GM12878 (cell line): Measurements from ENCODE around the gene KRI1. TPM values are rescaled to one million over a fixed set of nuclear protein-coding genes. Genes with fewer than 3 reads are reported as not detected.
"Not testable (repeated sequence)": the region's sequence is repeated elsewhere in the genome, so short reads cannot be mapped to it uniquely, and the experiment has no call there.

Source experiments
- ATAC-seq: fragments of 200-7000 bp; cut with Tn5 transposase; 3 replicates; pipeline ENCODE4 v1.9.1; 2020; ENCODE audit warnings: mild to moderate bottlenecking, moderate library complexity
- BruUV-seq: library from RNA; stranded (reverse); fragments of 400-500 nt; replicated peaks from 2 replicates; lab custom pipeline; 2021; lab: Mats Ljungman, UMichigan
- CTCF ChIA-PET: fragments of 300-600 bp; sonication (Branson Sonifier 250); formaldehyde crosslinking; extraction: SDS; loops from one replicate; lab custom pipeline; 2021; ENCODE audit warnings: inconsistent platforms; lab: Yijun Ruan, JAX
- POLR2A ChIA-PET: fragments of 350-600 bp; formaldehyde crosslinking; extraction: SDS; loops from one replicate; lab custom pipeline; 2021; ENCODE audit warnings: inconsistent platforms; lab: Charles Lee
- RAD21 ChIA-PET: fragments of 300-600 bp; sonication (Branson Sonifier 250); formaldehyde crosslinking; loops from one replicate; lab custom pipeline; 2023; ENCODE audit warnings: antibody characterized with exemption; ENCODE audit not compliant: unreplicated experiment; lab: Charles Lee
- SMC1A ChIA-PET: fragments of 300-600 bp; sonication (Branson Sonifier 250); formaldehyde crosslinking; loops from one replicate; lab custom pipeline; 2023; ENCODE audit not compliant: unreplicated experiment, uncharacterized antibody; lab: Charles Lee
- DNase-seq: peaks from one replicate; pipeline ENCODE4 v3.0.0-alpha.2; 2011; ENCODE audit warnings: low read depth, low spot score
- FAIRE-seq: peaks from 3 replicates; lab custom pipeline; 2011; peaks lifted over from hg19 to GRCh38; lab: Jason Lieb, UNC
- H2AFZ ChIP-seq: 2 replicates; pipeline ENCODE4 v1.6.0; 2011; ENCODE audit warnings: low read depth, low read length, control low read depth; ENCODE audit not compliant: control insufficient read depth
- H3K27ac ChIP-seq: 2 replicates; pipeline ENCODE4 v1.5.1; 2011; ENCODE audit warnings: control low read depth; ENCODE audit not compliant: control insufficient read depth, insufficient read depth
- H3K27me3 ChIP-seq, 2 experiments: replicated peaks in 1 of 2; 2 replicates each; pipeline versions ENCODE4 v1.6.0 to v1.6.1; 2011; ENCODE audit warnings: low read length in 1 of 2; ENCODE audit not compliant: control insufficient read depth in 2 of 2, insufficient read depth in 2 of 2
- H3K36me3 ChIP-seq, 2 experiments: 2 replicates each; pipeline ENCODE4 v1.5.1; 2011; ENCODE audit warnings: low read length in 1 of 2; ENCODE audit not compliant: control insufficient read depth in 2 of 2, insufficient read depth in 2 of 2
- H3K4me1 ChIP-seq: 2 replicates; pipeline ENCODE4 v1.6.1; 2011; ENCODE audit warnings: mild to moderate bottlenecking, low read length, moderate library complexity, mixed read lengths; ENCODE audit not compliant: control insufficient read depth, insufficient read depth
- H3K4me2 ChIP-seq: 2 replicates; pipeline ENCODE4 v1.6.0; 2011; ENCODE audit warnings: control low read depth; ENCODE audit not compliant: control insufficient read depth, insufficient read depth
- H3K4me3 ChIP-seq: fragments of 200-600 bp; sonication (generic); 2 replicates; pipeline ENCODE4 v1.5.1; 2016
- H3K79me2 ChIP-seq: 2 replicates; pipeline ENCODE4 v1.6.0; 2011; ENCODE audit warnings: low read length; ENCODE audit not compliant: control insufficient read depth, insufficient read depth
- H3K9ac ChIP-seq: 2 replicates; pipeline ENCODE4 v1.8.0; 2011; ENCODE audit warnings: low read length, control low read depth, mixed read lengths; ENCODE audit not compliant: control insufficient read depth, insufficient read depth
- H3K9me3 ChIP-seq: replicated peaks from 3 replicates; pipeline ENCODE4 v1.5.1; 2011; ENCODE audit warnings: mild to moderate bottlenecking, low read length; ENCODE audit not compliant: control insufficient read depth, insufficient read depth
- H4K20me1 ChIP-seq: 2 replicates; pipeline ENCODE4 v1.6.0; 2011; ENCODE audit not compliant: control insufficient read depth, insufficient read depth
- CBX5 ChIP-seq: sonication (generic); IDR thresholded peaks from 2 replicates; pipeline ENCODE4 v1.6.1; 2016; ENCODE audit warnings: low read depth, moderate library complexity, mild to moderate bottlenecking, inconsistent platforms
- CHD1 ChIP-seq: IDR thresholded peaks from 2 replicates; pipeline ENCODE4 v1.6.1; 2012; ENCODE audit warnings: low read depth, low read length, improper control_type of control experiment
- IKZF1 ChIP-seq: fragments of 450-650 bp; conservative IDR thresholded peaks from 2 replicates; pipeline ENCODE4 v1.6.1; 2017; ENCODE audit warnings: antibody characterized with exemption, mild to moderate bottlenecking
- LARP7 ChIP-seq: fragments of 450-650 bp; IDR thresholded peaks from 2 replicates; pipeline ENCODE4 v1.6.1; 2017; ENCODE audit warnings: mild to moderate bottlenecking
- POLR2A ChIP-seq: IDR thresholded peaks from 2 replicates; pipeline ENCODE4 v1.6.1; 2011; ENCODE audit warnings: low read depth, mild to moderate bottlenecking, low read length
- RUNX3 ChIP-seq: IDR thresholded peaks from 2 replicates; pipeline ENCODE4 v1.6.1; 2012; ENCODE audit warnings: low read length, inconsistent platforms
- SUZ12 ChIP-seq: fragments of 200-600 bp; sonication (generic); IDR thresholded peaks from one replicate; pipeline ENCODE4 v1.6.1; 2018; ENCODE audit warnings: antibody characterized with exemption, mild to moderate bottlenecking; ENCODE audit not compliant: unreplicated experiment
- TCF3 ChIP-seq: IDR thresholded peaks from 2 replicates; pipeline ENCODE4 v1.6.1; 2012; ENCODE audit warnings: low read depth, mild to moderate bottlenecking, low read length, borderline replicate concordance; ENCODE audit not compliant: insufficient read depth
- WRNIP1 ChIP-seq: IDR thresholded peaks from 2 replicates; pipeline ENCODE4 v1.6.1; 2011; ENCODE audit warnings: low read depth, low read length, improper control_type of control experiment, borderline replicate concordance
- WGBS: methylation state at CpG from one replicate; pipeline ENCODE4 v1.1.6; 2016; ENCODE audit warnings: low lambda C conversion rate; ENCODE audit not compliant: insufficient replicate concordance, insufficient coverage; ENCODE audit errors: missing lambda C conversion rate; 5-methylcytosine and 5-hydroxymethylcytosine counted together
- in situ Hi-C: fragments of 300-500 bp; cut with MboI; formaldehyde crosslinking; loops from 9 replicates; pipeline ENCODE4 v1.14.3; 2018; ENCODE audit warnings: mixed read lengths
- intact Hi-C: fragments of 100-400 bp; cut with micrococcal nuclease; formaldehyde crosslinking; loops from one replicate; pipeline ENCODE4 v1.14.2; 2022; ENCODE audit not compliant: unreplicated experiment
- polyA plus RNA-seq, 11 experiments: library from polyadenylated mRNA; depleted of rRNA in 4 of 11; unstranded in 6 of 11; stranded (reverse) in 5 of 11; fragments of >200 nt; fragmentation: Nextera tagmentation in 4 of 11; fragmentation: Illumina TruSeq in 1 of 11; extraction: Ambion mirVana in 4 of 11; extraction: Trizol in 1 of 11; gene quantifications; 1 replicate in 1 of 11; 2 replicates in 10 of 11; pipeline versions ENCODE4 v1.2.1 to v1.2.3, GENCODE V29; 2011 to 2016; ENCODE audit warnings: inconsistent platforms in 2 of 11, missing spikeins in 2 of 11, low read depth in 1 of 11
- total RNA-seq, 4 experiments: library from RNA; depleted of rRNA in 3 of 4; stranded (reverse); fragments of >200 nt in 3 of 4; fragmentation: Illumina TruSeq in 1 of 4; extraction: Trizol in 1 of 4; gene quantifications; 2 replicates each; pipeline versions ENCODE4 v1.2.1 to v1.2.3, GENCODE V29; 2013 to 2021
- TF ChIP-seq, protein P1 (sequence below), 3 experiments: IDR thresholded peaks in 2 of 3; conservative IDR thresholded peaks in 1 of 3; 2 replicates each; pipeline ENCODE4 v1.5.1; 2011; ENCODE audit warnings: low read depth in 3 of 3, low read length in 3 of 3, mild to moderate bottlenecking in 3 of 3, control low read depth in 2 of 3, moderate library complexity in 2 of 3, inconsistent platforms in 1 of 3, mixed read lengths in 1 of 3; ENCODE audit not compliant: control insufficient read depth in 2 of 3, insufficient read depth in 1 of 3; ENCODE audit errors: extremely low read depth in 1 of 3
- TF ChIP-seq, protein P2 (sequence below): fragments of 450-650 bp; IDR thresholded peaks from 2 replicates; pipeline ENCODE4 v1.6.1; 2016; ENCODE audit warnings: mild to moderate bottlenecking

Gene KRI1
- total and polyA plus RNA-seq, 10 of the 15 experiments (the other 5 are each of a cell fraction or from before 2014, with no cell fraction given), result 0.98 to 42.5 (median 24.7) TPM

DNA sequence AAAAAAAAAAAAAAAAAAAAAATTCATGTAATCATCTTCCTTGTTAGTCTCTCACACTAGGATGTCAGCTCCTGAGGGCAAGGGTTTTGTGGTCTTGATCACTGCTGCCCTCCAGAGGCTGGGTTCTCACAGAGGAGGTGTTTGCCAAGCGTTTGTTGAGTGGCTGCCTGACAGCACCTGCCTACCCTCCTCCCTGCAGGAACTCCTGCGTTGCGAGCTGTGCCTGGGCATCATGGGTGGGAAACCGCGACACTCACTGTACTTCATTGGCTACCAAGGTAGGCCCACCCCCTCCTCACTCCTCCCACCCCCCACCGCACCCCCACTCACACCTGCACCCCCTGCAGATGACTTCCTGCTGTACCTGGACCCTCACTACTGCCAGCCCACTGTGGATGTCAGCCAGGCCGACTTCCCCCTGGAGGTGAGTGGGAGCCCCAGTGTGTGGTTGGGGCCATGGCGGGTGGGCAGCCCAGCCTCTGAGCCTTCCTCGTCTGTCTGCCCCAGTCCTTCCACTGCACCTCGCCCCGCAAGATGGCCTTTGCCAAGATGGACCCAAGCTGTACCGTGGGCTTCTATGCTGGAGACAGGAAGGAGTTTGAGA, 14.0 kb downstream of the KRI1 start:
- no peak overlapping the region for H3K27ac ChIP-seq
- TF ChIP-seq IKZF1 (no peak), POLR2A (peak; percentile 57), LARP7 (no peak), TCF3 (no peak), WRNIP1 (no peak), RUNX3 (0 out of 2 replicates have a peak, but pooled peaks have one; percentile 5), CHD1 (no peak), CBX5 (no peak), SUZ12 (no peak)
- TF ChIP-seq, protein P1, sequence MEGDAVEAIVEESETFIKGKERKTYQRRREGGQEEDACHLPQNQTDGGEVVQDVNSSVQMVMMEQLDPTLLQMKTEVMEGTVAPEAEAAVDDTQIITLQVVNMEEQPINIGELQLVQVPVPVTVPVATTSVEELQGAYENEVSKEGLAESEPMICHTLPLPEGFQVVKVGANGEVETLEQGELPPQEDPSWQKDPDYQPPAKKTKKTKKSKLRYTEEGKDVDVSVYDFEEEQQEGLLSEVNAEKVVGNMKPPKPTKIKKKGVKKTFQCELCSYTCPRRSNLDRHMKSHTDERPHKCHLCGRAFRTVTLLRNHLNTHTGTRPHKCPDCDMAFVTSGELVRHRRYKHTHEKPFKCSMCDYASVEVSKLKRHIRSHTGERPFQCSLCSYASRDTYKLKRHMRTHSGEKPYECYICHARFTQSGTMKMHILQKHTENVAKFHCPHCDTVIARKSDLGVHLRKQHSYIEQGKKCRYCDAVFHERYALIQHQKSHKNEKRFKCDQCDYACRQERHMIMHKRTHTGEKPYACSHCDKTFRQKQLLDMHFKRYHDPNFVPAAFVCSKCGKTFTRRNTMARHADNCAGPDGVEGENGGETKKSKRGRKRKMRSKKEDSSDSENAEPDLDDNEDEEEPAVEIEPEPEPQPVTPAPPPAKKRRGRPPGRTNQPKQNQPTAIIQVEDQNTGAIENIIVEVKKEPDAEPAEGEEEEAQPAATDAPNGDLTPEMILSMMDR (IDR thresholded peaks at IDR 0.05 in 2 of 3, conservative IDR thresholded peaks at IDR 0.05 in 1 of 3; ENCODE audit: control insufficient read depth in 2 of 3, extremely low read depth in 1 of 3, insufficient read depth in 1 of 3, low read depth in 3 of 3, low read length in 3 of 3), result 0 out of 6 replicates have a peak, but pooled peaks of 2 of the 3 experiments have one; percentile 5 to 8
- TF ChIP-seq, protein P2, sequence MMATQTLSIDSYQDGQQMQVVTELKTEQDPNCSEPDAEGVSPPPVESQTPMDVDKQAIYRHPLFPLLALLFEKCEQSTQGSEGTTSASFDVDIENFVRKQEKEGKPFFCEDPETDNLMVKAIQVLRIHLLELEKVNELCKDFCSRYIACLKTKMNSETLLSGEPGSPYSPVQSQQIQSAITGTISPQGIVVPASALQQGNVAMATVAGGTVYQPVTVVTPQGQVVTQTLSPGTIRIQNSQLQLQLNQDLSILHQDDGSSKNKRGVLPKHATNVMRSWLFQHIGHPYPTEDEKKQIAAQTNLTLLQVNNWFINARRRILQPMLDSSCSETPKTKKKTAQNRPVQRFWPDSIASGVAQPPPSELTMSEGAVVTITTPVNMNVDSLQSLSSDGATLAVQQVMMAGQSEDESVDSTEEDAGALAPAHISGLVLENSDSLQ, result no peak
- in situ Hi-C loops (no loop called here), intact Hi-C loops (no loop called here)
- H3K27me3 ChIP-seq, result no peaks in the 10 kb centered on the region
- no TSS peak for BruUV-seq
- CTCF ChIA-PET, result interaction anchor here (0.6 to 1.8 kb wide), 6 partner anchors 10 to 269 kb away, joined by 3 to 4 read pairs (median 4); no protein-coding TSS in a partner anchor
- peaks cover 46% of the 10 kb centered on the region for H3K4me1 ChIP-seq
- H2AFZ ChIP-seq, result no peak overlapping the region
- POLR2A ChIA-PET, result interaction anchor here (0.6 to 1.6 kb wide), 3 partner anchors 9 to 869 kb away, joined by 3 to 5 read pairs (median 4); no protein-coding TSS in a partner anchor
- no peak for ATAC-seq
- H3K4me2 ChIP-seq, result no peak overlapping the region
- no peaks in the 10 kb centered on the region for H4K20me1 ChIP-seq
- WGBS, result 99% methylated on average over 11 of the region's 12 CpGs
- RAD21 ChIA-PET, result interaction anchor here (1.6 to 2.0 kb wide), 2 partner anchors 9 to 10 kb away, joined by 4 to 5 read pairs; no protein-coding TSS in a partner anchor
- H3K36me3 ChIP-seq, result peaks cover 25 to 26% of the 10 kb centered on the region in 2 experiments
- H3K9ac ChIP-seq, result no peak overlapping the region
- no peaks in the 10 kb centered on the region; the same call in 1 of the 2 replicates for H3K79me2 ChIP-seq
- SMC1A ChIA-PET, result interaction anchor here (0.6 kb wide), 1 partner anchor 107 kb away, joined by 5 read pairs; no protein-coding TSS in a partner anchor
- no peaks in the 10 kb centered on the region; the same call in 2 of the 3 replicates for H3K9me3 ChIP-seq
- H3K4me3 ChIP-seq, result no peak overlapping the region
- FAIRE-seq, result no peak
- DNase-seq, result no peak

DNA sequence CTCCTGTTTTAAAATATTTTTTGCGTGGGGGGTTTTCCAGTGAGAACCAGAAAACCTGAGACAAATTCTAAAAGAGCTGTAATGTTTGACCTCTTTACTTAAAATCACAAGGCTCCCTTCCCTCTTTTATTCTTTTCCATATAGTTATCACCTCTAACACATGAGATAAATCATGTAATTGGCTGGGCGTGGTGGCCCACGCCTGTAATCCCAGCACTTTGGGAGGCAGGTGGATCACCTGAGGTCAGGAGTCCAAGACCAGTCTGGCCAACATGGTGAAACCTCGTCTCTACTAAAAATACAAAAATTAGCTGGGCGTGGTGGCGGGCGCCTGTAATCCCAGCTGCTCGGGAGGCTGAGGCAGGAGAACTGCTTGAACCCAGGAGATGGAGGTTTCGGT, 14.8 kb downstream of the KRI1 start:
- SMC1A ChIA-PET, result not testable (repeated sequence)

More for the DNA sequence above, 14.8 kb downstream of the KRI1 start:
- ATAC-seq, BruUV-seq, H3K9ac ChIP-seq, H3K27me3 ChIP-seq, H3K79me2 ChIP-seq, POLR2A ChIA-PET, DNase-seq, H3K9me3 ChIP-seq, FAIRE-seq, RAD21 ChIA-PET, H4K20me1 ChIP-seq, intact Hi-C loops, H3K4me3 ChIP-seq, H3K27ac ChIP-seq, H3K4me2 ChIP-seq, in situ Hi-C loops, H2AFZ ChIP-seq: not testable (repeated sequence)
- Histone ChIP-seq H3K36me3 (peaks cover 25 to 26% of the 10 kb centered on the region in 2 experiments), H3K4me1 (peaks cover 46% of the 10 kb centered on the region)
- CTCF ChIA-PET, result interaction anchor here (0.7 to 1.8 kb wide), 4 partner anchors 9 to 270 kb away, joined by 3 to 4 read pairs (median 4); no protein-coding TSS in a partner anchor
- 98% methylated on average over 9 of the region's 9 CpGs for WGBS
